Middle frontal gyrus (tissue), 1 donor: Measurements from ENCODE around the gene COQ2.
"Not testable (repeated sequence)": the region's sequence is repeated elsewhere in the genome, so short reads cannot be mapped to it uniquely, and the experiment has no call there.

Source experiments
- DNase-seq: peaks from one replicate; pipeline ENCODE4 v3.0.0-alpha.2; 2015; ENCODE audit warnings: low spot score; ENCODE audit errors: extremely low spot score

Gene COQ2

GRCh38 chr4:83284193-83285054, at the start of gene COQ2:
Gene COQ2 (minus strand): TSS chr4:83284798. CDS start chr4:83284764, 34 bp downstream.
- peak; percentile 90 for DNase-seq

GRCh38 chr4:83331956-83332355, 47.4 kb upstream of the COQ2 start:
- DNase-seq: no peak

GRCh38 chr4:83329521-83330110, 45.0 kb upstream of the COQ2 start:
- DNase-seq: no peak

GRCh38 chr4:83328521-83329187, 44.1 kb upstream of the COQ2 start:
- DNase-seq: no peak

- no peak for DNase-seq
Observed at GRCh38 chr4:83326546-83326945, 41.9 kb upstream of the COQ2 start.

GRCh38 chr4:83325306-83325705, 40.7 kb upstream of the COQ2 start:
- not testable (repeated sequence) for DNase-seq

GRCh38 chr4:83323136-83323535, 38.5 kb upstream of the COQ2 start:
- no peak for DNase-seq

GRCh38 chr4:83320548-83320947, 36.0 kb upstream of the COQ2 start:
- no peak for DNase-seq

GRCh38 chr4:83318666-83319065, 34.1 kb upstream of the COQ2 start:
- no peak for DNase-seq

- no peak for DNase-seq
Observed at GRCh38 chr4:83317671-83318070, 33.1 kb upstream of the COQ2 start.

GRCh38 chr4:83316459-83317165, 32.0 kb upstream of the COQ2 start:
- DNase-seq: no peak

GRCh38 chr4:83315341-83315870, 30.8 kb upstream of the COQ2 start:
- no peak for DNase-seq

GRCh38 chr4:83308672-83309071, 24.1 kb upstream of the COQ2 start:
- no peak for DNase-seq

- DNase-seq: no peak
Observed at GRCh38 chr4:83307920-83308319, 23.3 kb upstream of the COQ2 start.

- DNase-seq: no peak
Observed at GRCh38 chr4:83305187-83305586, 20.6 kb upstream of the COQ2 start.

- no peak for DNase-seq
Observed at GRCh38 chr4:83297548-83298260, 13.1 kb upstream of the COQ2 start.

GRCh38 chr4:83293305-83294046, 8.9 kb upstream of the COQ2 start:
- DNase-seq: no peak

- DNase-seq: not testable (repeated sequence)
Observed at GRCh38 chr4:83290059-83290774, 5.6 kb upstream of the COQ2 start.

GRCh38 chr4:83288381-83288780, 3.8 kb upstream of the COQ2 start:
- not testable (repeated sequence) for DNase-seq
